MM.1S (cell line): ENCODE results near the gene FIG4.

Source experiments
- EZH2 ChIP-seq: fragments of 300-600 bp; sonication (generic); optimal IDR thresholded peaks from 2 replicates; pipeline ENCODE3; 2017; ENCODE audit warnings: low read depth, mild to moderate bottlenecking, antibody characterized with exemption, low read length, mixed read lengths
- EZH2phosphoT487 ChIP-seq: fragments of 300-600 bp; sonication (generic); IDR thresholded peaks from 2 replicates; pipeline ENCODE4 v1.6.1; 2018; ENCODE audit warnings: antibody characterized with exemption, low read length
- TF ChIP-seq, protein P1 (sequence below): fragments of 300-600 bp; sonication (generic); IDR thresholded peaks from 2 replicates; pipeline ENCODE4 v1.5.1; 2016; ENCODE audit warnings: antibody characterized with exemption, low read length, mixed read lengths

DNA sequence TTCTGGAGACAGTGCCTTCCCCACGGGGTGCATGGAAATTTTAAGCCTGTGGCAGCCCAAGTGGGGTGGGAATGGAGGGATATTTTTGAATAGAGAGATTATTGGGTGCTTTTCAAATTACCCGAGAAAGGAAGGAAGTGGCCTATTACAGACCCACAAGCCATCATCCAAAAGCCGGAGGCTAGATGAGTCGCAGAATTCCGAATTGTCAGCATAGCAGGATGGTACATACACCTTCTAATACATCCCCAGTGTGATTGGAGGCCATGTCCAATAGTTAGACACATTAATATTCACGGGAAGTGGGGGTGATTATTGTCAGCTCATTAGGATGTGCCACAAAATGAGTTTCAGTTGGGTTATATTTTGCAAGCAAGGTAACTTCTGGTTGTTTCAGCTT, 133.0 kb downstream of the FIG4 start:
- TF ChIP-seq EZH2 (no peak), EZH2phosphoT487 (no peak)
- TF ChIP-seq, protein P1, sequence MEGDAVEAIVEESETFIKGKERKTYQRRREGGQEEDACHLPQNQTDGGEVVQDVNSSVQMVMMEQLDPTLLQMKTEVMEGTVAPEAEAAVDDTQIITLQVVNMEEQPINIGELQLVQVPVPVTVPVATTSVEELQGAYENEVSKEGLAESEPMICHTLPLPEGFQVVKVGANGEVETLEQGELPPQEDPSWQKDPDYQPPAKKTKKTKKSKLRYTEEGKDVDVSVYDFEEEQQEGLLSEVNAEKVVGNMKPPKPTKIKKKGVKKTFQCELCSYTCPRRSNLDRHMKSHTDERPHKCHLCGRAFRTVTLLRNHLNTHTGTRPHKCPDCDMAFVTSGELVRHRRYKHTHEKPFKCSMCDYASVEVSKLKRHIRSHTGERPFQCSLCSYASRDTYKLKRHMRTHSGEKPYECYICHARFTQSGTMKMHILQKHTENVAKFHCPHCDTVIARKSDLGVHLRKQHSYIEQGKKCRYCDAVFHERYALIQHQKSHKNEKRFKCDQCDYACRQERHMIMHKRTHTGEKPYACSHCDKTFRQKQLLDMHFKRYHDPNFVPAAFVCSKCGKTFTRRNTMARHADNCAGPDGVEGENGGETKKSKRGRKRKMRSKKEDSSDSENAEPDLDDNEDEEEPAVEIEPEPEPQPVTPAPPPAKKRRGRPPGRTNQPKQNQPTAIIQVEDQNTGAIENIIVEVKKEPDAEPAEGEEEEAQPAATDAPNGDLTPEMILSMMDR: no peak
